Measurements from ENCODE around the gene MAN2C1.

DNA sequence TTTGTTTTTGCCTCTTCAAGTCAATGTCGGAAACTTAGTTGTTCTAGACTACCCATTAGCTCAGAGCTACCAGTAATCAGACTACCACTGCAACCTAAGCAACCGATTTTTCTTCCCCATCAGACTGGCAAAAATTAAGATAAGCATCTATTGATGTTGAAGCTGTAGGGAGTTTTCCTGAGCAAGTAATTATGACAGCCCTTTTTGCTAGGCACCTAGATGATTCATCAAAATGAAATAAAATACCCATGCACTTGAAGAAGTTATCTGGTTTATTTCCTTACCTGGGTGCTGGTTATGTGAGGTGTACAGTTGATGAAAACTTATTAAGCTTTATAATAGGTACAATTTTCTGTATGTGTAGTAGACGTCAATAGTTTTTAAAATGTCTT lies 33.1 kb downstream of the MAN2C1 start:
- TF ChIP-seq, protein P1, sequence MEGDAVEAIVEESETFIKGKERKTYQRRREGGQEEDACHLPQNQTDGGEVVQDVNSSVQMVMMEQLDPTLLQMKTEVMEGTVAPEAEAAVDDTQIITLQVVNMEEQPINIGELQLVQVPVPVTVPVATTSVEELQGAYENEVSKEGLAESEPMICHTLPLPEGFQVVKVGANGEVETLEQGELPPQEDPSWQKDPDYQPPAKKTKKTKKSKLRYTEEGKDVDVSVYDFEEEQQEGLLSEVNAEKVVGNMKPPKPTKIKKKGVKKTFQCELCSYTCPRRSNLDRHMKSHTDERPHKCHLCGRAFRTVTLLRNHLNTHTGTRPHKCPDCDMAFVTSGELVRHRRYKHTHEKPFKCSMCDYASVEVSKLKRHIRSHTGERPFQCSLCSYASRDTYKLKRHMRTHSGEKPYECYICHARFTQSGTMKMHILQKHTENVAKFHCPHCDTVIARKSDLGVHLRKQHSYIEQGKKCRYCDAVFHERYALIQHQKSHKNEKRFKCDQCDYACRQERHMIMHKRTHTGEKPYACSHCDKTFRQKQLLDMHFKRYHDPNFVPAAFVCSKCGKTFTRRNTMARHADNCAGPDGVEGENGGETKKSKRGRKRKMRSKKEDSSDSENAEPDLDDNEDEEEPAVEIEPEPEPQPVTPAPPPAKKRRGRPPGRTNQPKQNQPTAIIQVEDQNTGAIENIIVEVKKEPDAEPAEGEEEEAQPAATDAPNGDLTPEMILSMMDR (IDR thresholded peaks at IDR 0.05), result no peak
- TF ChIP-seq EZH2 (IDR thresholded peaks at IDR 0.05; ENCODE audit: borderline replicate concordance, insufficient read depth, low read depth, low read length, poor library complexity, severe bottlenecking), result no peak

Data from B cell (primary cell).